IMR-90 (cell line): ENCODE data around the gene NLGN1.

Source experiments
- BHLHE40 ChIP-seq: fragments of 150-350 bp; IDR thresholded peaks from 2 replicates; pipeline ENCODE4 v1.6.1; 2016; ENCODE audit warnings: mild to moderate bottlenecking, low read depth, low read length
- CEBPB ChIP-seq: IDR thresholded peaks from 2 replicates; pipeline ENCODE4 v1.6.1; 2012; ENCODE audit warnings: low read depth, low read length, improper control_type of control experiment
- MAZ ChIP-seq: IDR thresholded peaks from 2 replicates; pipeline ENCODE4 v1.6.1; 2012; ENCODE audit warnings: low read depth, mild to moderate bottlenecking, low read length, improper control_type of control experiment, moderate library complexity, borderline replicate concordance
- POLR2A ChIP-seq: IDR thresholded peaks from 2 replicates; pipeline ENCODE4 v1.6.1; 2012; ENCODE audit warnings: mild to moderate bottlenecking, low read depth, low read length
- RAD21 ChIP-seq: IDR thresholded peaks from 2 replicates; pipeline ENCODE4 v1.6.1; 2012; ENCODE audit warnings: low read length, improper control_type of control experiment
- TF ChIP-seq, protein P1 (sequence below): fragments of 150-350 bp; IDR thresholded peaks from 2 replicates; pipeline ENCODE4 v1.6.1; 2017; ENCODE audit warnings: mild to moderate bottlenecking, antibody characterized with exemption, low read length, low read depth
- TF ChIP-seq, protein P2 (sequence below): conservative IDR thresholded peaks from 2 replicates; pipeline ENCODE4 v1.5.1; 2012; ENCODE audit warnings: mild to moderate bottlenecking, low read depth, low read length, improper control_type of control experiment

DNA sequence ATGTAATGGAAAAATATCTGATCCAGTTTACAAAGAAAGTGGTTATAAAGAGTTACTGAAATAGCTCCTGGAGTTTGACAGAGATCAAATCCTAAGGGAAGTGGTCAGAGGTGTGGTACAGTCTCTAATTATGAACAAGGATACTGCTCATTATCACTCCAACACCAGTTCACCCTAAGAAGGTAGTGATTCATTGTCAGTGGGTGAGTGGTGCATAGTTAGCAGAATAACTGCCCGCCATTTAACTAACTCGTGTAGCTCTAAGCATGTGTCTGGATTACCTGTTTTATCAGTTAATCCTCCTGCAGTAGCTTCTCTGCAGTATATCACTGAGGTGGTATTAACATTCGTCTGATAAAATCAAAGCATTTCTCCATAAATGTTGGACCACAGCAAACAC is 700.1 kb downstream of the NLGN1 start:
- TF ChIP-seq BHLHE40, result no peak
- TF ChIP-seq CEBPB, result no peak
- no peak for TF ChIP-seq RAD21
- no peak for TF ChIP-seq POLR2A
- TF ChIP-seq, protein P1, sequence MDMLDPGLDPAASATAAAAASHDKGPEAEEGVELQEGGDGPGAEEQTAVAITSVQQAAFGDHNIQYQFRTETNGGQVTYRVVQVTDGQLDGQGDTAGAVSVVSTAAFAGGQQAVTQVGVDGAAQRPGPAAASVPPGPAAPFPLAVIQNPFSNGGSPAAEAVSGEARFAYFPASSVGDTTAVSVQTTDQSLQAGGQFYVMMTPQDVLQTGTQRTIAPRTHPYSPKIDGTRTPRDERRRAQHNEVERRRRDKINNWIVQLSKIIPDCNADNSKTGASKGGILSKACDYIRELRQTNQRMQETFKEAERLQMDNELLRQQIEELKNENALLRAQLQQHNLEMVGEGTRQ, result no peak
- TF ChIP-seq, protein P2, sequence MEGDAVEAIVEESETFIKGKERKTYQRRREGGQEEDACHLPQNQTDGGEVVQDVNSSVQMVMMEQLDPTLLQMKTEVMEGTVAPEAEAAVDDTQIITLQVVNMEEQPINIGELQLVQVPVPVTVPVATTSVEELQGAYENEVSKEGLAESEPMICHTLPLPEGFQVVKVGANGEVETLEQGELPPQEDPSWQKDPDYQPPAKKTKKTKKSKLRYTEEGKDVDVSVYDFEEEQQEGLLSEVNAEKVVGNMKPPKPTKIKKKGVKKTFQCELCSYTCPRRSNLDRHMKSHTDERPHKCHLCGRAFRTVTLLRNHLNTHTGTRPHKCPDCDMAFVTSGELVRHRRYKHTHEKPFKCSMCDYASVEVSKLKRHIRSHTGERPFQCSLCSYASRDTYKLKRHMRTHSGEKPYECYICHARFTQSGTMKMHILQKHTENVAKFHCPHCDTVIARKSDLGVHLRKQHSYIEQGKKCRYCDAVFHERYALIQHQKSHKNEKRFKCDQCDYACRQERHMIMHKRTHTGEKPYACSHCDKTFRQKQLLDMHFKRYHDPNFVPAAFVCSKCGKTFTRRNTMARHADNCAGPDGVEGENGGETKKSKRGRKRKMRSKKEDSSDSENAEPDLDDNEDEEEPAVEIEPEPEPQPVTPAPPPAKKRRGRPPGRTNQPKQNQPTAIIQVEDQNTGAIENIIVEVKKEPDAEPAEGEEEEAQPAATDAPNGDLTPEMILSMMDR, result no peak
- no peak for TF ChIP-seq MAZ
